GM13977 (cell line): ENCODE measurements around the gene TMED10.
A peak's percentile ranks its signal among the peaks of the same experiment; 100 is the strongest.
"Not testable (repeated sequence)": the region's sequence is repeated elsewhere in the genome, so short reads cannot be mapped to it uniquely, and the experiment has no call there.

Experiments
- DNase-seq: peaks from one replicate; pipeline ENCODE4 v3.0.0; 2012; ENCODE audit warnings: low spot score
- in situ Hi-C: fragments of 300-500 bp; cut with MboI; formaldehyde crosslinking; loops from one replicate; pipeline ENCODE4 v1.12.0; 2022; ENCODE audit warnings: low sequenced_read_pairs, low pct_unique_long_range_greater_than_20kb, mixed read lengths, inconsistent platforms; ENCODE audit not compliant: unreplicated experiment
- TF ChIP-seq, protein P1 (sequence below): IDR thresholded peaks from 2 replicates; pipeline ENCODE4 v1.5.1; 2012; ENCODE audit warnings: mild to moderate bottlenecking, control low read depth; ENCODE audit not compliant: insufficient read depth; ENCODE audit errors: extremely low read depth, missing control alignments

Gene TMED10

GRCh38 chr14:75127903-75128595 lies 48.4 kb downstream of the TMED10 start:
- TF ChIP-seq, protein P1, sequence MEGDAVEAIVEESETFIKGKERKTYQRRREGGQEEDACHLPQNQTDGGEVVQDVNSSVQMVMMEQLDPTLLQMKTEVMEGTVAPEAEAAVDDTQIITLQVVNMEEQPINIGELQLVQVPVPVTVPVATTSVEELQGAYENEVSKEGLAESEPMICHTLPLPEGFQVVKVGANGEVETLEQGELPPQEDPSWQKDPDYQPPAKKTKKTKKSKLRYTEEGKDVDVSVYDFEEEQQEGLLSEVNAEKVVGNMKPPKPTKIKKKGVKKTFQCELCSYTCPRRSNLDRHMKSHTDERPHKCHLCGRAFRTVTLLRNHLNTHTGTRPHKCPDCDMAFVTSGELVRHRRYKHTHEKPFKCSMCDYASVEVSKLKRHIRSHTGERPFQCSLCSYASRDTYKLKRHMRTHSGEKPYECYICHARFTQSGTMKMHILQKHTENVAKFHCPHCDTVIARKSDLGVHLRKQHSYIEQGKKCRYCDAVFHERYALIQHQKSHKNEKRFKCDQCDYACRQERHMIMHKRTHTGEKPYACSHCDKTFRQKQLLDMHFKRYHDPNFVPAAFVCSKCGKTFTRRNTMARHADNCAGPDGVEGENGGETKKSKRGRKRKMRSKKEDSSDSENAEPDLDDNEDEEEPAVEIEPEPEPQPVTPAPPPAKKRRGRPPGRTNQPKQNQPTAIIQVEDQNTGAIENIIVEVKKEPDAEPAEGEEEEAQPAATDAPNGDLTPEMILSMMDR, result no peak
- no peak for DNase-seq
- in situ Hi-C loops, result loop anchor here (25.0 kb wide), 1 partner anchor 359 kb away; no protein-coding TSS in a partner anchor

DNA sequence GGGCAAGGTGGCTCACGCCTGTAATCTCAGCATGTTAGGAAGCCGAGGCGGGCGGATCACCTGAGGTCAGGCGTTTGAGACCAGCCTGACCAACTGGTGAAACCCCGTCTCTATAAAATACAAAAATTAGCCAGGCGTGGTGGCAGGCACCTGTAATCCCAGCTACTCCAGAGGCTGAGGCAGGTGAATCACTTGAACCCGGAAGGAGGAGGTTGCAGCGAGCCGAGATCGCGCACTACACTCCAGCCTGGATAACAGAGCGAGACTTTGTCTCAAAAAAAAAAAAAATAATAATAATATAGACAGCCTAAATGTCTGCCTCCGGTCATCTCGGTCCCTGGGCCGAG lies 49.0 kb downstream of the TMED10 start:
- in situ Hi-C loops, result loop anchor here (25.0 kb wide), 1 partner anchor 360 kb away; no protein-coding TSS in a partner anchor
- not testable (repeated sequence) for DNase-seq

- DNase-seq, result peak; percentile 92
- TF ChIP-seq, protein P1, result no peak
- in situ Hi-C loops, result loop anchor here (25.0 kb wide), 1 partner anchor 360 kb away; no protein-coding TSS in a partner anchor
Measured at GRCh38 chr14:75126679-75127473, 49.5 kb downstream of the TMED10 start, which contains the start of gene NEK9. Gene NEK9, minus strand, starts transcription at chr14:75127048. Its CDS starts 127 bp downstream, at chr14:75126921.

GRCh38 chr14:75126121-75126544 lies 50.3 kb downstream of the TMED10 start:
- in situ Hi-C loops, result loop anchor here (25.0 kb wide), 1 partner anchor 361 kb away; no protein-coding TSS in a partner anchor
- peak; percentile 36 for DNase-seq
- TF ChIP-seq, protein P1, result no peak

GRCh38 chr14:75125617-75126016 lies 50.8 kb downstream of the TMED10 start:
- in situ Hi-C loops, result loop anchor here (25.0 kb wide), 1 partner anchor 362 kb away; no protein-coding TSS in a partner anchor
- no peak for DNase-seq
- TF ChIP-seq, protein P1, result no peak

- in situ Hi-C loops, result no loop called here
- TF ChIP-seq, protein P1, result no peak
Measured at GRCh38 chr14:75123991-75124390, 52.4 kb downstream of the TMED10 start.

DNA sequence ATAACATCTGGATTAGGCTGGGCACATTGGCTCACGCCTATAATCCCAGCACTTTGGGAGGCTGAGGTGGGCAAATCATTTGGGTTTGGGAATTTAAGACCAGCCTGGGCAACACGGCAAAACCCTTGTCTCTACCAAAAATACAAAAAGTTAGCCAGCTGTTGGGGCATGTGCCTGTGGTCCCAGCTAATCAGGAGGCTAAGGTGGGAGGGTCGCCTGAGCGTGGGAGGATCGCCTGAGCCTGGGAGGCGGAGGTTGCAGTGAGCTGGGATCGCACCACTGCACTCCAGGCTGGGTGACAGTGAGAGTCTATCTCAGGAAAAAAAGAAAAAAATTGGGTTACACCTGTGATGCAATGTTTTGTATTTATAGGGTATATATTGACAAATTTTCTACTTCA lies 54.9 kb downstream of the TMED10 start:
- no peak for DNase-seq
- TF ChIP-seq, protein P1, result no peak
- in situ Hi-C loops, result no loop called here

More at GRCh38 chr14:75123991-75124390, 52.4 kb downstream of the TMED10 start:
- peak; percentile 32 for DNase-seq
